GM12878 (cell line): ENCODE data around the gene PPFIA3. TPM values are rescaled to one million over a fixed set of nuclear protein-coding genes. Genes with fewer than 3 reads are reported as not detected.

ENCODE experiments used
- ATAC-seq: fragments of 200-7000 bp; cut with Tn5 transposase; 3 replicates; pipeline ENCODE4 v1.9.1; 2020; ENCODE audit warnings: mild to moderate bottlenecking, moderate library complexity
- BruUV-seq: library from RNA; stranded (reverse); fragments of 400-500 nt; replicated peaks from 2 replicates; lab custom pipeline; 2021; lab: Mats Ljungman, UMichigan
- CTCF ChIA-PET: fragments of 300-600 bp; sonication (Branson Sonifier 250); formaldehyde crosslinking; extraction: SDS; loops from one replicate; lab custom pipeline; 2021; ENCODE audit warnings: inconsistent platforms; lab: Yijun Ruan, JAX
- POLR2A ChIA-PET: fragments of 350-600 bp; formaldehyde crosslinking; extraction: SDS; loops from one replicate; lab custom pipeline; 2021; ENCODE audit warnings: inconsistent platforms; lab: Charles Lee
- RAD21 ChIA-PET: fragments of 300-600 bp; sonication (Branson Sonifier 250); formaldehyde crosslinking; loops from one replicate; lab custom pipeline; 2023; ENCODE audit warnings: antibody characterized with exemption; ENCODE audit not compliant: unreplicated experiment; lab: Charles Lee
- SMC1A ChIA-PET: fragments of 300-600 bp; sonication (Branson Sonifier 250); formaldehyde crosslinking; loops from one replicate; lab custom pipeline; 2023; ENCODE audit not compliant: unreplicated experiment, uncharacterized antibody; lab: Charles Lee
- DNase-seq: peaks from one replicate; pipeline ENCODE4 v3.0.0-alpha.2; 2011; ENCODE audit warnings: low read depth, low spot score
- FAIRE-seq: peaks from 3 replicates; lab custom pipeline; 2011; peaks lifted over from hg19 to GRCh38; lab: Jason Lieb, UNC
- H2AFZ ChIP-seq: 2 replicates; pipeline ENCODE4 v1.6.0; 2011; ENCODE audit warnings: low read depth, low read length, control low read depth; ENCODE audit not compliant: control insufficient read depth
- H3K27ac ChIP-seq: 2 replicates; pipeline ENCODE4 v1.5.1; 2011; ENCODE audit warnings: control low read depth; ENCODE audit not compliant: control insufficient read depth, insufficient read depth
- H3K27me3 ChIP-seq, 2 experiments: replicated peaks in 1 of 2; 2 replicates each; pipeline versions ENCODE4 v1.6.0 to v1.6.1; 2011; ENCODE audit warnings: low read length in 1 of 2; ENCODE audit not compliant: control insufficient read depth in 2 of 2, insufficient read depth in 2 of 2
- H3K36me3 ChIP-seq, 2 experiments: 2 replicates each; pipeline ENCODE4 v1.5.1; 2011; ENCODE audit warnings: low read length in 1 of 2; ENCODE audit not compliant: control insufficient read depth in 2 of 2, insufficient read depth in 2 of 2
- H3K4me1 ChIP-seq: 2 replicates; pipeline ENCODE4 v1.6.1; 2011; ENCODE audit warnings: mild to moderate bottlenecking, low read length, moderate library complexity, mixed read lengths; ENCODE audit not compliant: control insufficient read depth, insufficient read depth
- H3K4me2 ChIP-seq: 2 replicates; pipeline ENCODE4 v1.6.0; 2011; ENCODE audit warnings: control low read depth; ENCODE audit not compliant: control insufficient read depth, insufficient read depth
- H3K4me3 ChIP-seq: fragments of 200-600 bp; sonication (generic); 2 replicates; pipeline ENCODE4 v1.5.1; 2016
- H3K79me2 ChIP-seq: 2 replicates; pipeline ENCODE4 v1.6.0; 2011; ENCODE audit warnings: low read length; ENCODE audit not compliant: control insufficient read depth, insufficient read depth
- H3K9ac ChIP-seq: 2 replicates; pipeline ENCODE4 v1.8.0; 2011; ENCODE audit warnings: low read length, control low read depth, mixed read lengths; ENCODE audit not compliant: control insufficient read depth, insufficient read depth
- H3K9me3 ChIP-seq: replicated peaks from 3 replicates; pipeline ENCODE4 v1.5.1; 2011; ENCODE audit warnings: mild to moderate bottlenecking, low read length; ENCODE audit not compliant: control insufficient read depth, insufficient read depth
- H4K20me1 ChIP-seq: 2 replicates; pipeline ENCODE4 v1.6.0; 2011; ENCODE audit not compliant: control insufficient read depth, insufficient read depth
- ATF2 ChIP-seq: IDR thresholded peaks from 2 replicates; pipeline ENCODE4 v1.6.1; 2012; ENCODE audit warnings: low read length, inconsistent platforms
- ATF3 ChIP-seq: IDR thresholded peaks from 2 replicates; pipeline ENCODE4 v1.6.1; 2011; ENCODE audit warnings: low read depth, mild to moderate bottlenecking, low read length, moderate library complexity, borderline replicate concordance; ENCODE audit errors: extremely low read depth
- CREB1 ChIP-seq: IDR thresholded peaks from 2 replicates; pipeline ENCODE4 v1.6.1; 2012; ENCODE audit warnings: low read depth, mild to moderate bottlenecking, inconsistent platforms
- E4F1 ChIP-seq: fragments of 450-650 bp; IDR thresholded peaks from 2 replicates; pipeline ENCODE4 v1.6.1; 2018; ENCODE audit warnings: borderline replicate concordance, mild to moderate bottlenecking; ENCODE audit not compliant: partially characterized antibody
- IKZF2 ChIP-seq, 2 experiments: fragments of 450-650 bp; IDR thresholded peaks; 2 replicates each; pipeline ENCODE4 v1.6.1; 2017; ENCODE audit warnings: mild to moderate bottlenecking in 2 of 2, moderate library complexity in 2 of 2
- IRF5 ChIP-seq: fragments of 450-650 bp; IDR thresholded peaks from 2 replicates; pipeline ENCODE4 v1.6.1; 2017; ENCODE audit warnings: borderline replicate concordance
- MEF2A ChIP-seq: IDR thresholded peaks from 2 replicates; pipeline ENCODE4 v1.6.1; 2011; ENCODE audit warnings: low read depth, mild to moderate bottlenecking, low read length, moderate library complexity; ENCODE audit not compliant: insufficient read depth
- MLLT1 ChIP-seq: fragments of 450-650 bp; IDR thresholded peaks from 2 replicates; pipeline ENCODE4 v1.6.1; 2016; ENCODE audit warnings: mild to moderate bottlenecking
- MTA2 ChIP-seq: fragments of 450-650 bp; IDR thresholded peaks from 2 replicates; pipeline ENCODE4 v1.6.1; 2016; ENCODE audit warnings: low read depth, mild to moderate bottlenecking, moderate library complexity
- PML ChIP-seq: IDR thresholded peaks from 2 replicates; pipeline ENCODE4 v1.6.1; 2012; ENCODE audit warnings: low read length, inconsistent platforms
- SREBF1 ChIP-seq: IDR thresholded peaks from 2 replicates; pipeline ENCODE4 v1.6.1; 2012; ENCODE audit warnings: mild to moderate bottlenecking, low read length
- STAT3 ChIP-seq: IDR thresholded peaks from 2 replicates; pipeline ENCODE4 v1.6.1; 2011; ENCODE audit warnings: low read depth, low read length, improper control_type of control experiment
- TAF1 ChIP-seq: IDR thresholded peaks from 2 replicates; pipeline ENCODE4 v1.6.1; 2011; ENCODE audit warnings: mild to moderate bottlenecking, low read depth, low read length, borderline replicate concordance
- TCF3 ChIP-seq: IDR thresholded peaks from 2 replicates; pipeline ENCODE4 v1.6.1; 2012; ENCODE audit warnings: low read depth, mild to moderate bottlenecking, low read length, borderline replicate concordance; ENCODE audit not compliant: insufficient read depth
- USF2 ChIP-seq: IDR thresholded peaks from 2 replicates; pipeline ENCODE4 v1.6.1; 2011; ENCODE audit warnings: low read depth, low read length, improper control_type of control experiment, borderline replicate concordance
- ZNF384 ChIP-seq: IDR thresholded peaks from 2 replicates; pipeline ENCODE4 v1.6.1; 2012; ENCODE audit warnings: low read depth, mild to moderate bottlenecking, low read length, improper control_type of control experiment, borderline replicate concordance
- WGBS: methylation state at CpG from one replicate; pipeline ENCODE4 v1.1.6; 2016; ENCODE audit warnings: low lambda C conversion rate; ENCODE audit not compliant: insufficient replicate concordance, insufficient coverage; ENCODE audit errors: missing lambda C conversion rate; 5-methylcytosine and 5-hydroxymethylcytosine counted together
- in situ Hi-C: fragments of 300-500 bp; cut with MboI; formaldehyde crosslinking; loops from 9 replicates; pipeline ENCODE4 v1.14.3; 2018; ENCODE audit warnings: mixed read lengths
- intact Hi-C: fragments of 100-400 bp; cut with micrococcal nuclease; formaldehyde crosslinking; loops from one replicate; pipeline ENCODE4 v1.14.2; 2022; ENCODE audit not compliant: unreplicated experiment
- polyA plus RNA-seq, 11 experiments: library from polyadenylated mRNA; depleted of rRNA in 4 of 11; unstranded in 6 of 11; stranded (reverse) in 5 of 11; fragments of >200 nt; fragmentation: Nextera tagmentation in 4 of 11; fragmentation: Illumina TruSeq in 1 of 11; extraction: Ambion mirVana in 4 of 11; extraction: Trizol in 1 of 11; gene quantifications; 1 replicate in 1 of 11; 2 replicates in 10 of 11; pipeline versions ENCODE4 v1.2.1 to v1.2.3, GENCODE V29; 2011 to 2016; ENCODE audit warnings: inconsistent platforms in 2 of 11, missing spikeins in 2 of 11, low read depth in 1 of 11
- total RNA-seq, 4 experiments: library from RNA; depleted of rRNA in 3 of 4; stranded (reverse); fragments of >200 nt in 3 of 4; fragmentation: Illumina TruSeq in 1 of 4; extraction: Trizol in 1 of 4; gene quantifications; 2 replicates each; pipeline versions ENCODE4 v1.2.1 to v1.2.3, GENCODE V29; 2013 to 2021

Gene PPFIA3
- total and polyA plus RNA-seq, 10 of the 15 experiments (the other 5 are each of a cell fraction or from before 2014, with no cell fraction given), result 0.11 to 1.7 (median 0.73) TPM; not detected in 3

GRCh38 chr19:49085868-49086232, 33.5 kb upstream of the PPFIA3 start:
- no peak for FAIRE-seq
- no peak for ATAC-seq
- ChIA-PET POLR2A (no interaction called here), RAD21 (interaction anchor here (1.2 kb wide), 1 partner anchor 113 kb away, joined by 3 read pairs; no protein-coding TSS in a partner anchor), SMC1A (no interaction called here), CTCF (interaction anchor here (4.7 kb wide), 1 partner anchor 12 kb away, joined by 35 read pairs; no protein-coding TSS in a partner anchor)
- Histone ChIP-seq H3K9ac (peak overlapping the region; percentile 90), H3K4me1 (peaks cover 4% of the 10 kb centered on the region; the same call in 1 of the 2 replicates), H2AFZ (0 out of 2 replicates have a peak overlapping the region, but pooled peaks have one; percentile 81), H3K36me3 (peaks cover 12 to 20% of the 10 kb centered on the region in 2 experiments), H3K4me2 (peak overlapping the region; percentile 80; the same call in 1 of the 2 replicates), H3K9me3 (no peaks in the 10 kb centered on the region; the same call in 2 of the 3 replicates), H3K79me2 (peaks cover 41% of the 10 kb centered on the region), H3K4me3 (peak overlapping the region; percentile 89), H3K27ac (peak overlapping the region; percentile 87), H4K20me1 (0 out of 2 replicates have a peak, but pooled peaks cover 6% of the 10 kb centered on the region), H3K27me3 (no peaks in the 10 kb centered on the region)
- in situ Hi-C loops, result no loop called here
- 0% methylated on average over 14 of the region's 14 CpGs for WGBS
- no TSS peak for BruUV-seq
- intact Hi-C loops, result no loop called here
- no peak for DNase-seq
- TF ChIP-seq ZNF384 (no peak), IKZF2 (IDR thresholded peaks at IDR 0.05) (0 out of 4 replicates have a peak, but pooled peaks of 1 of the 2 experiments have one; percentile 6), E4F1 (no peak), STAT3 (no peak), MTA2 (0 out of 2 replicates have a peak, but pooled peaks have one; percentile 21), TCF3 (no peak), USF2 (no peak), MLLT1 (0 out of 2 replicates have a peak, but pooled peaks have one; percentile 48), ATF2 (no peak), CREB1 (no peak), MEF2A (no peak), TAF1 (no peak), PML (no peak), SREBF1 (no peak), IRF5 (no peak), ATF3 (no peak)
